Stimulated activated CD4-positive, alpha-beta T cell treated with anti-CD3 and anti-CD28 coated beads, TNF-alpha, amount 100 ng/mL, for 1 hour (primary cell): Measurements from ENCODE around the gene BBS1.
A peak's percentile ranks its signal among the peaks of the same experiment; 100 is the strongest.

Source experiments
- DNase-seq, 3 donors: peaks; one replicate each; pipeline ENCODE4 v3.0.0-alpha.2; 2020; ENCODE audit warnings: low read depth in 3 of 3, low spot score in 1 of 3

BBS1 gene

GRCh38 chr11:66476841-66477251, 33.6 kb upstream of the BBS1 start:
- no peak for DNase-seq

GRCh38 chr11:66477263-66478201, 32.9 kb upstream of the BBS1 start:
- no peak for DNase-seq

- DNase-seq = no peak
These were observed 31.6 kb upstream of the BBS1 start for GRCh38 chr11:66478729-66479393.

GRCh38 chr11:66479394-66480116, 30.9 kb upstream of the BBS1 start:
- DNase-seq = no peak

- peak; percentile 84 to 91 (median 88) for DNase-seq
These were observed 30.1 kb upstream of the BBS1 start, which contains the start of gene DPP3 for GRCh38 chr11:66480117-66480938. Gene DPP3, plus strand, starts transcription at chr11:66480434. Its CDS starts 1,767 bp downstream, at chr11:66482201.

- DNase-seq = no peak
These were observed 25.5 kb upstream of the BBS1 start for GRCh38 chr11:66484806-66485380.

GRCh38 chr11:66488957-66489356, 21.5 kb upstream of the BBS1 start:
- no peak for DNase-seq

GRCh38 chr11:66489636-66490035, 20.8 kb upstream of the BBS1 start:
- DNase-seq = no peak

GRCh38 chr11:66491315-66491935, 19.0 kb upstream of the BBS1 start:
- no peak for DNase-seq

- DNase-seq = no peak
These were observed 18.1 kb upstream of the BBS1 start for GRCh38 chr11:66492161-66492865.

- DNase-seq = no peak
These were observed 17.3 kb upstream of the BBS1 start for GRCh38 chr11:66493130-66493529.

- no peak for DNase-seq
These were observed 16.0 kb upstream of the BBS1 start for GRCh38 chr11:66494458-66494857.

- DNase-seq = no peak
These were observed 15.5 kb upstream of the BBS1 start for GRCh38 chr11:66494935-66495334.

- no peak for DNase-seq
These were observed 15.0 kb upstream of the BBS1 start for GRCh38 chr11:66495401-66495854.

- DNase-seq = no peak
These were observed 13.2 kb upstream of the BBS1 start for GRCh38 chr11:66497206-66497605.

GRCh38 chr11:66498506-66498905, 11.9 kb upstream of the BBS1 start:
- DNase-seq = no peak

- DNase-seq = no peak
These were observed 5.1 kb upstream of the BBS1 start for GRCh38 chr11:66505276-66505816.

- DNase-seq = no peak
These were observed 1.3 kb upstream of the BBS1 start for GRCh38 chr11:66509131-66509561.

- DNase-seq = no peak
These were observed 530 bp downstream of the BBS1 start for GRCh38 chr11:66510990-66511339.
